WTC11 (cell line): Measurements from ENCODE around the gene ZFHX2. TPM values are rescaled to one million over a fixed set of nuclear protein-coding genes. Genes with fewer than 3 reads are reported as not detected.

ENCODE experiments used
- ATAC-seq: fragments of 200-7000 bp; cut with Tn5 transposase; 2 replicates; pipeline ENCODE4 v1.10.0; 2021; ENCODE audit warnings: mild to moderate bottlenecking, moderate library complexity
- CTCF ChIA-PET: fragments of 300-600 bp; sonication (Branson Sonifier 250); formaldehyde crosslinking; loops from one replicate; lab custom pipeline; 2021; ENCODE audit warnings: antibody characterized with exemption; lab: Charles Lee
- POLR2A ChIA-PET: fragments of 350-600 bp; sonication (Branson Sonifier 250); formaldehyde crosslinking; loops from one replicate; lab custom pipeline; 2021; ENCODE audit warnings: antibody characterized with exemption; lab: Charles Lee
- DNase-seq: peaks from one replicate; pipeline ENCODE4 v3.0.0; 2021; ENCODE audit warnings: low spot score
- H3K27ac Mint-ChIP-seq: 2 replicates; pipeline ENCODE4 v1.8.0; 2021; ENCODE audit warnings: mixed read lengths
- H3K27me3 Mint-ChIP-seq: 2 replicates; pipeline ENCODE4 v1.8.0; 2021; ENCODE audit warnings: low read depth, mild to moderate bottlenecking, moderate library complexity, mixed read lengths
- H3K36me3 Mint-ChIP-seq: 2 replicates; pipeline ENCODE4 v1.8.0; 2021; ENCODE audit warnings: mixed read lengths
- H3K4me1 Mint-ChIP-seq: 2 replicates; pipeline ENCODE4 v1.8.0; 2022; ENCODE audit warnings: mixed read lengths
- H3K4me3 Mint-ChIP-seq: 2 replicates; pipeline ENCODE4 v1.8.0; 2021; ENCODE audit warnings: mild to moderate bottlenecking, moderate library complexity, mixed read lengths
- H3K9me3 Mint-ChIP-seq: 2 replicates; pipeline ENCODE4 v1.8.0; 2021; ENCODE audit warnings: mixed read lengths
- ATF1 ChIP-seq: sonication (generic); formaldehyde crosslinking; IDR thresholded peaks from 2 replicates; pipeline ENCODE4 v1.8.1; 2023; ENCODE audit warnings: mild to moderate bottlenecking, moderate library complexity, missing genetic modification reagents
- EMX1 ChIP-seq: fragments of 250-450 bp; sonication (Bioruptor Pico); IDR thresholded peaks from 2 replicates; pipeline ENCODE4 v1.8.0; 2021; ENCODE audit warnings: mild to moderate bottlenecking
- FOXJ3 ChIP-seq: sonication (generic); formaldehyde crosslinking; IDR thresholded peaks from 2 replicates; pipeline ENCODE4 v1.9.0; 2021; ENCODE audit warnings: missing genetic modification reagents, mild to moderate bottlenecking, borderline replicate concordance
- FOXK1 ChIP-seq: sonication (generic); formaldehyde crosslinking; IDR thresholded peaks from 2 replicates; pipeline ENCODE4 v1.8.0; 2022; ENCODE audit warnings: mild to moderate bottlenecking, moderate library complexity, missing genetic modification reagents
- KAT7 ChIP-seq: sonication (generic); formaldehyde crosslinking; IDR thresholded peaks from 2 replicates; pipeline ENCODE4 v1.8.1; 2023; ENCODE audit warnings: missing genetic modification reagents, mild to moderate bottlenecking, borderline replicate concordance
- RORB ChIP-seq: fragments of 250-450 bp; sonication (Bioruptor Pico); IDR thresholded peaks from 2 replicates; pipeline ENCODE4 v1.9.0; 2021; ENCODE audit warnings: mild to moderate bottlenecking
- SOX15 ChIP-seq: fragments of 250-450 bp; sonication (Bioruptor Pico); IDR thresholded peaks from 2 replicates; pipeline ENCODE4 v1.9.0; 2021; ENCODE audit warnings: mild to moderate bottlenecking
- TCF7 ChIP-seq: sonication (generic); formaldehyde crosslinking; IDR thresholded peaks from 2 replicates; pipeline ENCODE4 v1.8.0; 2022; ENCODE audit warnings: mild to moderate bottlenecking, low read depth, missing genetic modification reagents, moderate library complexity
- TEAD4 ChIP-seq: sonication (generic); formaldehyde crosslinking; IDR thresholded peaks from 2 replicates; pipeline ENCODE4 v1.8.0; 2022; ENCODE audit warnings: mild to moderate bottlenecking, missing genetic modification reagents
- ZNF121 ChIP-seq: sonication (generic); formaldehyde crosslinking; IDR thresholded peaks from 2 replicates; pipeline ENCODE4 v1.8.0; 2023; ENCODE audit warnings: missing genetic modification reagents
- ZNF219 ChIP-seq: sonication (generic); formaldehyde crosslinking; IDR thresholded peaks from 2 replicates; pipeline ENCODE4 v1.8.0; 2023; ENCODE audit warnings: missing genetic modification reagents, mild to moderate bottlenecking, borderline replicate concordance
- ZNF416 ChIP-seq: fragments of 250-450 bp; sonication (Bioruptor Pico); IDR thresholded peaks from 2 replicates; pipeline ENCODE4 v1.9.0; 2021; ENCODE audit warnings: mild to moderate bottlenecking, inconsistent platforms
- ZNF423 ChIP-seq: fragments of 250-450 bp; sonication (Bioruptor Pico); IDR thresholded peaks from 2 replicates; pipeline ENCODE4 v2.1.2; 2022; ENCODE audit warnings: mild to moderate bottlenecking, moderate library complexity
- total RNA-seq: library from RNA; stranded (reverse); gene quantifications from 3 replicates; pipeline ENCODE4 v1.2.3, GENCODE V29; 2021
- TF ChIP-seq, protein P1 (sequence below): sonication (generic); formaldehyde crosslinking; IDR thresholded peaks from 2 replicates; pipeline ENCODE4 v1.8.1; 2023; ENCODE audit warnings: mild to moderate bottlenecking, missing genetic modification reagents
- TF ChIP-seq, protein P2 (sequence below): fragments of 250-450 bp; sonication (Bioruptor Pico); conservative IDR thresholded peaks from 2 replicates; pipeline ENCODE4 v1.9.0; 2021; ENCODE audit warnings: mild to moderate bottlenecking
- TF ChIP-seq, protein P3 (sequence below): sonication (generic); formaldehyde crosslinking; IDR thresholded peaks from 2 replicates; pipeline ENCODE4 v1.8.1; 2023; ENCODE audit warnings: mild to moderate bottlenecking, missing genetic modification reagents
- TF ChIP-seq, protein P4 (sequence below): fragments of 250-450 bp; sonication (Bioruptor Pico); IDR thresholded peaks from 2 replicates; pipeline ENCODE4 v1.9.0; 2021; ENCODE audit warnings: mild to moderate bottlenecking, borderline replicate concordance
- TF ChIP-seq, protein P5 (sequence below): sonication (generic); formaldehyde crosslinking; IDR thresholded peaks from 2 replicates; pipeline ENCODE4 v1.8.1; 2022; ENCODE audit warnings: low read depth, missing genetic modification reagents, borderline replicate concordance
- TF ChIP-seq, protein P6 (sequence below): sonication (generic); formaldehyde crosslinking; IDR thresholded peaks from 2 replicates; pipeline ENCODE4 v1.8.1; 2022; ENCODE audit warnings: mild to moderate bottlenecking, moderate library complexity, missing genetic modification reagents
- TF ChIP-seq, protein P7 (sequence below): sonication (generic); formaldehyde crosslinking; IDR thresholded peaks from 2 replicates; pipeline ENCODE4 v1.8.1; 2023; ENCODE audit warnings: mild to moderate bottlenecking, missing genetic modification reagents, moderate library complexity
- TF ChIP-seq, protein P8 (sequence below): sonication (generic); formaldehyde crosslinking; IDR thresholded peaks from 2 replicates; pipeline ENCODE4 v1.8.0; 2022; ENCODE audit warnings: mild to moderate bottlenecking, missing genetic modification reagents

The ZFHX2 gene
- total RNA-seq, 1 experiment from 2014 or later = 16.4 TPM

DNA sequence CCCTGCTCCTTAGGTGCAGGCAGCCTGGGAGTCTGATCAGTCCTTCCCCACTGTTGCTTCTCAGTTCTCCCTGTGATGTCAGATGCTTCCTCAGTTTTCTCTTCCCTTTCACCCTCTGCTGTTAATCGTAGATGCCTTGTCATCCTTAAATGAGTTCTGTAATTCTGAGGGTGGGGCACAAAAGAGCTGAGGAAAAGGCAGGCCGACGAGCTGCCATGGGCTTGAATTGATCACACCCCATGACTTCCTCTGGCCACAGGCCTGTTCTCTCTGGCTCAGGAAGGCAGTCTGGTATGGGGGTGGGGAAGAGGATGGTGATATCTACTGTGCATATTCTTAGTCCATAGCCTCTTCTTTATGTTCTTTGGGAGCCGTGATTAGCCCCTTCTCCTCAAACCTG, 21.3 kb upstream of the ZFHX2 start:
- POLR2A ChIA-PET = interaction anchor here (1.3 kb wide), 1 partner anchor 25 kb away, joined by 3 read pairs; no protein-coding TSS in a partner anchor
- Mint-ChIP-seq H3K27ac (no peak overlapping the region), H3K36me3 (peaks cover 17% of the 10 kb centered on the region)
- ATAC-seq = no peak
- no peak for DNase-seq
- TF ChIP-seq, protein P1, sequence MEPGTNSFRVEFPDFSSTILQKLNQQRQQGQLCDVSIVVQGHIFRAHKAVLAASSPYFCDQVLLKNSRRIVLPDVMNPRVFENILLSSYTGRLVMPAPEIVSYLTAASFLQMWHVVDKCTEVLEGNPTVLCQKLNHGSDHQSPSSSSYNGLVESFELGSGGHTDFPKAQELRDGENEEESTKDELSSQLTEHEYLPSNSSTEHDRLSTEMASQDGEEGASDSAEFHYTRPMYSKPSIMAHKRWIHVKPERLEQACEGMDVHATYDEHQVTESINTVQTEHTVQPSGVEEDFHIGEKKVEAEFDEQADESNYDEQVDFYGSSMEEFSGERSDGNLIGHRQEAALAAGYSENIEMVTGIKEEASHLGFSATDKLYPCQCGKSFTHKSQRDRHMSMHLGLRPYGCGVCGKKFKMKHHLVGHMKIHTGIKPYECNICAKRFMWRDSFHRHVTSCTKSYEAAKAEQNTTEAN (CRISPR knock-in tag) = no peak
- TF ChIP-seq, protein P2, sequence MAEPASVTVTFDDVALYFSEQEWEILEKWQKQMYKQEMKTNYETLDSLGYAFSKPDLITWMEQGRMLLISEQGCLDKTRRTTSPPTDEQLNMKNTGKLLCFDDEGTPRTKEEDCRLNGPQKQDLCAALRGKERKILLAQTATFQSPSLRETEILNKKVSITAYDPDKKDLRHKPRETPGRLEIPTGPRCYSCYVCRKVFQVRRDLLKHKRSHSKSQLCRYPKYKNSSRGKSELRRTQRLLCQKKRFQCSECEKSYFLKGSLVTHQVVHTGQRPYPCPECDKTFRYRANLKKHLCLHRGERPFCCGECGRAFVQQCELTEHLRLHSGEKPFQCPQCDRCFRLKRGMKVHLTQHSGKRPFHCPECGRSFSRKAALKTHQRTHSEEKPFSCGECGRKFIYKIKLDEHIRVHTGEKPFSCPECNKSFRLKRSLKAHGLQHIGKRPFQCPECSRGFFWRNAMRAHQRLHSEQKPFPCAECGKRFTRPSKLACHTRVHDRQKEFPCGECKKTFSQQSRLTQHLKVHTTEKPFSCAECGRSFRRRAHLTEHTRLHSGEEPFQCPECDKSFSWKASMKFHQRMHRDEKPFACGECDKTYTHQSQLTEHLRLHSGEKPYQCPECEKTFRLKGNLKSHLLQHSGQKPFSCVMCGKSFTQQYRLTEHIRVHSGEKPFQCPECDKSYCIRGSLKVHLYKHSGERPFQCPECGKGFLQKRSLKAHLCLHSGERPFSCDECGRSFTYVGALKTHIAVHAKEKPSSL (CRISPR knock-in tag) = no peak
- no peak for TF ChIP-seq TCF7 (CRISPR knock-in tag)
- TF ChIP-seq ZNF219 (CRISPR knock-in tag) = no peak
- TF ChIP-seq, protein P3, sequence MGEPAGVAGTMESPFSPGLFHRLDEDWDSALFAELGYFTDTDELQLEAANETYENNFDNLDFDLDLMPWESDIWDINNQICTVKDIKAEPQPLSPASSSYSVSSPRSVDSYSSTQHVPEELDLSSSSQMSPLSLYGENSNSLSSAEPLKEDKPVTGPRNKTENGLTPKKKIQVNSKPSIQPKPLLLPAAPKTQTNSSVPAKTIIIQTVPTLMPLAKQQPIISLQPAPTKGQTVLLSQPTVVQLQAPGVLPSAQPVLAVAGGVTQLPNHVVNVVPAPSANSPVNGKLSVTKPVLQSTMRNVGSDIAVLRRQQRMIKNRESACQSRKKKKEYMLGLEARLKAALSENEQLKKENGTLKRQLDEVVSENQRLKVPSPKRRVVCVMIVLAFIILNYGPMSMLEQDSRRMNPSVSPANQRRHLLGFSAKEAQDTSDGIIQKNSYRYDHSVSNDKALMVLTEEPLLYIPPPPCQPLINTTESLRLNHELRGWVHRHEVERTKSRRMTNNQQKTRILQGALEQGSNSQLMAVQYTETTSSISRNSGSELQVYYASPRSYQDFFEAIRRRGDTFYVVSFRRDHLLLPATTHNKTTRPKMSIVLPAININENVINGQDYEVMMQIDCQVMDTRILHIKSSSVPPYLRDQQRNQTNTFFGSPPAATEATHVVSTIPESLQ = no peak
- TF ChIP-seq ATF1 = no peak
- TF ChIP-seq, protein P4, sequence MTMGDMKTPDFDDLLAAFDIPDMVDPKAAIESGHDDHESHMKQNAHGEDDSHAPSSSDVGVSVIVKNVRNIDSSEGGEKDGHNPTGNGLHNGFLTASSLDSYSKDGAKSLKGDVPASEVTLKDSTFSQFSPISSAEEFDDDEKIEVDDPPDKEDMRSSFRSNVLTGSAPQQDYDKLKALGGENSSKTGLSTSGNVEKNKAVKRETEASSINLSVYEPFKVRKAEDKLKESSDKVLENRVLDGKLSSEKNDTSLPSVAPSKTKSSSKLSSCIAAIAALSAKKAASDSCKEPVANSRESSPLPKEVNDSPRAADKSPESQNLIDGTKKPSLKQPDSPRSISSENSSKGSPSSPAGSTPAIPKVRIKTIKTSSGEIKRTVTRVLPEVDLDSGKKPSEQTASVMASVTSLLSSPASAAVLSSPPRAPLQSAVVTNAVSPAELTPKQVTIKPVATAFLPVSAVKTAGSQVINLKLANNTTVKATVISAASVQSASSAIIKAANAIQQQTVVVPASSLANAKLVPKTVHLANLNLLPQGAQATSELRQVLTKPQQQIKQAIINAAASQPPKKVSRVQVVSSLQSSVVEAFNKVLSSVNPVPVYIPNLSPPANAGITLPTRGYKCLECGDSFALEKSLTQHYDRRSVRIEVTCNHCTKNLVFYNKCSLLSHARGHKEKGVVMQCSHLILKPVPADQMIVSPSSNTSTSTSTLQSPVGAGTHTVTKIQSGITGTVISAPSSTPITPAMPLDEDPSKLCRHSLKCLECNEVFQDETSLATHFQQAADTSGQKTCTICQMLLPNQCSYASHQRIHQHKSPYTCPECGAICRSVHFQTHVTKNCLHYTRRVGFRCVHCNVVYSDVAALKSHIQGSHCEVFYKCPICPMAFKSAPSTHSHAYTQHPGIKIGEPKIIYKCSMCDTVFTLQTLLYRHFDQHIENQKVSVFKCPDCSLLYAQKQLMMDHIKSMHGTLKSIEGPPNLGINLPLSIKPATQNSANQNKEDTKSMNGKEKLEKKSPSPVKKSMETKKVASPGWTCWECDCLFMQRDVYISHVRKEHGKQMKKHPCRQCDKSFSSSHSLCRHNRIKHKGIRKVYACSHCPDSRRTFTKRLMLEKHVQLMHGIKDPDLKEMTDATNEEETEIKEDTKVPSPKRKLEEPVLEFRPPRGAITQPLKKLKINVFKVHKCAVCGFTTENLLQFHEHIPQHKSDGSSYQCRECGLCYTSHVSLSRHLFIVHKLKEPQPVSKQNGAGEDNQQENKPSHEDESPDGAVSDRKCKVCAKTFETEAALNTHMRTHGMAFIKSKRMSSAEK (CRISPR knock-in tag) = no peak
- TF ChIP-seq SOX15 (CRISPR knock-in tag) = no peak
- TF ChIP-seq KAT7 (CRISPR knock-in tag) = no peak
- no peak for TF ChIP-seq TEAD4 (CRISPR knock-in tag)
- TF ChIP-seq, all 79 proteins: peak for 0
- Mint-ChIP-seq H3K27me3 (peaks cover 28% of the 10 kb centered on the region), H3K4me1 (peaks cover 53% of the 10 kb centered on the region), H3K9me3 (no peaks in the 10 kb centered on the region), H3K4me3 (no peak overlapping the region)
- CTCF ChIA-PET = interaction anchor here (0.9 to 1.9 kb wide), 4 partner anchors 10 to 338 kb away, joined by 4 to 7 read pairs (median 4); no protein-coding TSS in a partner anchor

DNA sequence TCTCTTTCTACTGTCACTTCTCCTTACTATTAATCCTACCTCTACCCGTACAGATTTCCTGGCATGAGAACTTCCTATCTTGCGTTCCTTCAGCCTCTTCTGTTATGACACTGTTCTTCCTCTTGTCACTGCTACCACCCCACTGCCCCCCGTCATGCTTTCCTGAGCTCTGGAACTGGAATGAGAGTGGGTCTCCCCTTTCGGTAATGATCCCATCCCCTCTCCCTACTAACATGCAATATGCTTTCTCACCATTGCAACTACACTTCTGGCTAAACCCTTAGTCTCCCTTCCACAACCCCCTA, 20.9 kb upstream of the ZFHX2 start:
- peaks cover 56% of the 10 kb centered on the region for H3K4me1 Mint-ChIP-seq
- H3K36me3 Mint-ChIP-seq = peaks cover 17% of the 10 kb centered on the region
- peaks cover 25% of the 10 kb centered on the region for H3K27me3 Mint-ChIP-seq
- H3K9me3 Mint-ChIP-seq = no peaks in the 10 kb centered on the region
- no peak overlapping the region for H3K27ac Mint-ChIP-seq
- no peak overlapping the region for H3K4me3 Mint-ChIP-seq
- POLR2A ChIA-PET = interaction anchor here (1.3 kb wide), 1 partner anchor 24 kb away, joined by 3 read pairs; no protein-coding TSS in a partner anchor
- DNase-seq = no peak
- ATAC-seq = no peak
- CTCF ChIA-PET = interaction anchor here (1.2 to 1.9 kb wide), 3 partner anchors 9 to 16 kb away, joined by 4 to 7 read pairs (median 5); no protein-coding TSS in a partner anchor
- TF ChIP-seq ZNF121 (CRISPR knock-in tag) (no peak), FOXK1 (CRISPR knock-in tag) (no peak), ZNF423 (no peak), EMX1 (CRISPR knock-in tag) (no peak), KAT7 (CRISPR knock-in tag) (no peak), FOXJ3 (CRISPR knock-in tag) (no peak), RORB (CRISPR knock-in tag) (no peak), SOX15 (CRISPR knock-in tag) (no peak), ZNF416 (CRISPR knock-in tag) (no peak)
- TF ChIP-seq, protein P5, sequence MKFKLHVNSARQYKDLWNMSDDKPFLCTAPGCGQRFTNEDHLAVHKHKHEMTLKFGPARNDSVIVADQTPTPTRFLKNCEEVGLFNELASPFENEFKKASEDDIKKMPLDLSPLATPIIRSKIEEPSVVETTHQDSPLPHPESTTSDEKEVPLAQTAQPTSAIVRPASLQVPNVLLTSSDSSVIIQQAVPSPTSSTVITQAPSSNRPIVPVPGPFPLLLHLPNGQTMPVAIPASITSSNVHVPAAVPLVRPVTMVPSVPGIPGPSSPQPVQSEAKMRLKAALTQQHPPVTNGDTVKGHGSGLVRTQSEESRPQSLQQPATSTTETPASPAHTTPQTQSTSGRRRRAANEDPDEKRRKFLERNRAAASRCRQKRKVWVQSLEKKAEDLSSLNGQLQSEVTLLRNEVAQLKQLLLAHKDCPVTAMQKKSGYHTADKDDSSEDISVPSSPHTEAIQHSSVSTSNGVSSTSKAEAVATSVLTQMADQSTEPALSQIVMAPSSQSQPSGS (CRISPR knock-in tag) = no peak
- TF ChIP-seq, protein P6, sequence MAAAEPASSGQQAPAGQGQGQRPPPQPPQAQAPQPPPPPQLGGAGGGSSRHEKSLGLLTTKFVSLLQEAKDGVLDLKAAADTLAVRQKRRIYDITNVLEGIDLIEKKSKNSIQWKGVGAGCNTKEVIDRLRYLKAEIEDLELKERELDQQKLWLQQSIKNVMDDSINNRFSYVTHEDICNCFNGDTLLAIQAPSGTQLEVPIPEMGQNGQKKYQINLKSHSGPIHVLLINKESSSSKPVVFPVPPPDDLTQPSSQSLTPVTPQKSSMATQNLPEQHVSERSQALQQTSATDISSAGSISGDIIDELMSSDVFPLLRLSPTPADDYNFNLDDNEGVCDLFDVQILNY (CRISPR knock-in tag) = no peak
- TF ChIP-seq, protein P7, sequence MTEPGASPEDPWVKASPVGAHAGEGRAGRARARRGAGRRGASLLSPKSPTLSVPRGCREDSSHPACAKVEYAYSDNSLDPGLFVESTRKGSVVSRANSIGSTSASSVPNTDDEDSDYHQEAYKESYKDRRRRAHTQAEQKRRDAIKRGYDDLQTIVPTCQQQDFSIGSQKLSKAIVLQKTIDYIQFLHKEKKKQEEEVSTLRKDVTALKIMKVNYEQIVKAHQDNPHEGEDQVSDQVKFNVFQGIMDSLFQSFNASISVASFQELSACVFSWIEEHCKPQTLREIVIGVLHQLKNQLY (CRISPR knock-in tag) = no peak
- TF ChIP-seq, protein P8, sequence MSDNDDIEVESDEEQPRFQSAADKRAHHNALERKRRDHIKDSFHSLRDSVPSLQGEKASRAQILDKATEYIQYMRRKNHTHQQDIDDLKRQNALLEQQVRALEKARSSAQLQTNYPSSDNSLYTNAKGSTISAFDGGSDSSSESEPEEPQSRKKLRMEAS = no peak
